ENCODE data around the gene DENND6A.

- TF ChIP-seq, protein P1, sequence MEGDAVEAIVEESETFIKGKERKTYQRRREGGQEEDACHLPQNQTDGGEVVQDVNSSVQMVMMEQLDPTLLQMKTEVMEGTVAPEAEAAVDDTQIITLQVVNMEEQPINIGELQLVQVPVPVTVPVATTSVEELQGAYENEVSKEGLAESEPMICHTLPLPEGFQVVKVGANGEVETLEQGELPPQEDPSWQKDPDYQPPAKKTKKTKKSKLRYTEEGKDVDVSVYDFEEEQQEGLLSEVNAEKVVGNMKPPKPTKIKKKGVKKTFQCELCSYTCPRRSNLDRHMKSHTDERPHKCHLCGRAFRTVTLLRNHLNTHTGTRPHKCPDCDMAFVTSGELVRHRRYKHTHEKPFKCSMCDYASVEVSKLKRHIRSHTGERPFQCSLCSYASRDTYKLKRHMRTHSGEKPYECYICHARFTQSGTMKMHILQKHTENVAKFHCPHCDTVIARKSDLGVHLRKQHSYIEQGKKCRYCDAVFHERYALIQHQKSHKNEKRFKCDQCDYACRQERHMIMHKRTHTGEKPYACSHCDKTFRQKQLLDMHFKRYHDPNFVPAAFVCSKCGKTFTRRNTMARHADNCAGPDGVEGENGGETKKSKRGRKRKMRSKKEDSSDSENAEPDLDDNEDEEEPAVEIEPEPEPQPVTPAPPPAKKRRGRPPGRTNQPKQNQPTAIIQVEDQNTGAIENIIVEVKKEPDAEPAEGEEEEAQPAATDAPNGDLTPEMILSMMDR (conservative IDR thresholded peaks at IDR 0.05 in 1 of 2, IDR thresholded peaks at IDR 0.05 in 1 of 2; ENCODE audit: low read depth in 1 of 2, low read length in 2 of 2) = no peak
- TF ChIP-seq EZH2 (IDR thresholded peaks at IDR 0.05; ENCODE audit: low read length, missing control alignments) = no peak
Observed at GRCh38 chr3:57627976-57628375, 64.9 kb downstream of the DENND6A start.

All from fibroblast of lung (primary cell).